Keratinocyte (primary cell): ENCODE measurements around the gene CCDC40.

Experiments
- CTCF ChIP-seq, 3 experiments: IDR thresholded peaks in 1 of 3; conservative IDR thresholded peaks in 1 of 3; optimal IDR thresholded peaks in 1 of 3; 2 replicates in 2 of 3; 3 replicates in 1 of 3; pipeline versions ENCODE3 to v1.5.1; 2011; ENCODE audit warnings: low read length in 3 of 3, mild to moderate bottlenecking in 3 of 3, moderate library complexity in 2 of 3, control low read depth in 1 of 3, inconsistent platforms in 1 of 3; ENCODE audit not compliant: insufficient read depth in 2 of 3; ENCODE audit errors: extremely low read depth in 1 of 3
- EZH2 ChIP-seq: IDR thresholded peaks from one replicate; pipeline ENCODE4 v1.6.1; 2012; ENCODE audit warnings: inconsistent platforms, mild to moderate bottlenecking, low read length, moderate library complexity

DNA sequence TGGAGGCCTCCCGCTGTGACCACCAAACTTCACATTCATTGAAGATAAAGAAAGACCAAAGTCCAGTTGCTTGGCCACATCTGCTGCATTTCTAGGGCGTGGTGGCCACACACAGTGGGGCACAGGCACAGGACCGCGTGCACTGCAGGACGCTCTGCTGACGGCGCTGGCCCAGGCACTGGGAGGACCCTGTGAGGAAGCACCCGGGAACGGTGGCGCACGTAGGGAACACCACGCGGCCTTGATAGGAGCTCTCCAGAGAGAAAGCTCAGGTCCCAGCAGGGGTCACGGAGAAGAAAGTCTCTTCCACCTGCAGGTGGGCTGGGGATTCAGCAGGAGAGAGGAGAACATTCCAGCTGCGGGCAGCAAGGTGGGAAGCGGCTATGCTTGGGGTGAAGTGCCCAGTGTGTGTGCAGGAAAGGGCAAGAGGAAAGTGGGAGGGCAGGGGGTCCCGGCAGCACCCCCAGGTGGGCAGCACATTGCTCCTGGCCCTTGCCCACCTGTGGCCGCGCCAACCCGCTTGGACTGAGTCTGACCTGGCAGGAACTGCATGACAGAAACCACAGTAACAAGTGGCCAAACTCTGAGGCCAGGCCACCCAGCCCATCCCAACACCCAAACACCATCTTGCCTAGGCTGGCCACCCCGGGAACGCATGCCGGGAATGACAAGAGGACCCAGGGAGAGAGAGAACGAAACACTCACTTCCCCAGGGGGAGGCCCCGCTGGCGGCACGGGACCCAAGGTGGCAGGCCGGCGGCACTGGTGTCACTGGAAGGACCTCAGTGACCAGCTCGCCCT, 33.6 kb upstream of the CCDC40 start:
- TF ChIP-seq EZH2 (no peak), CTCF (optimal IDR thresholded peaks at IDR 0.05 in 1 of 3, IDR thresholded peaks at IDR 0.05 in 1 of 3, conservative IDR thresholded peaks at IDR 0.05 in 1 of 3; ENCODE audit: extremely low read depth in 1 of 3, insufficient read depth in 2 of 3, low read length in 3 of 3) (no peak)
